ENCODE results near the gene KRT6C. TPM values are rescaled to one million over a fixed set of nuclear protein-coding genes. Genes with fewer than 3 reads are reported as not detected.

KRT6C gene
- total and polyA plus RNA-seq, 11 donors, result not detected

GRCh38 chr12:52433501-52434080, 40.0 kb downstream of the KRT6C start:
- Histone ChIP-seq H3K27ac (no peak overlapping the region), H3K4me3 (no peak overlapping the region), H3K27me3 (peaks cover 0 to 38% (median 0%) of the 10 kb centered on the region in 9 donors), H3K4me1 (no peaks in the 10 kb centered on the region), H3K36me3 (no peaks in the 10 kb centered on the region), H3K9me3 (no peaks in the 10 kb centered on the region)
- no peak for ATAC-seq
- TF ChIP-seq, protein P1, sequence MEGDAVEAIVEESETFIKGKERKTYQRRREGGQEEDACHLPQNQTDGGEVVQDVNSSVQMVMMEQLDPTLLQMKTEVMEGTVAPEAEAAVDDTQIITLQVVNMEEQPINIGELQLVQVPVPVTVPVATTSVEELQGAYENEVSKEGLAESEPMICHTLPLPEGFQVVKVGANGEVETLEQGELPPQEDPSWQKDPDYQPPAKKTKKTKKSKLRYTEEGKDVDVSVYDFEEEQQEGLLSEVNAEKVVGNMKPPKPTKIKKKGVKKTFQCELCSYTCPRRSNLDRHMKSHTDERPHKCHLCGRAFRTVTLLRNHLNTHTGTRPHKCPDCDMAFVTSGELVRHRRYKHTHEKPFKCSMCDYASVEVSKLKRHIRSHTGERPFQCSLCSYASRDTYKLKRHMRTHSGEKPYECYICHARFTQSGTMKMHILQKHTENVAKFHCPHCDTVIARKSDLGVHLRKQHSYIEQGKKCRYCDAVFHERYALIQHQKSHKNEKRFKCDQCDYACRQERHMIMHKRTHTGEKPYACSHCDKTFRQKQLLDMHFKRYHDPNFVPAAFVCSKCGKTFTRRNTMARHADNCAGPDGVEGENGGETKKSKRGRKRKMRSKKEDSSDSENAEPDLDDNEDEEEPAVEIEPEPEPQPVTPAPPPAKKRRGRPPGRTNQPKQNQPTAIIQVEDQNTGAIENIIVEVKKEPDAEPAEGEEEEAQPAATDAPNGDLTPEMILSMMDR (IDR thresholded peaks at IDR 0.05), result no peak
- no peak for TF ChIP-seq POLR2A (IDR thresholded peaks at IDR 0.05)
- DNase-seq, result no peak
- intact Hi-C loops (cut with DNase I), result no loop called here
- 87 to 93% (median 90%) methylated on average over 10 to 12 of the region's 12 CpGs for WGBS, 4 donors

GRCh38 chr12:52432559-52433207, 40.9 kb downstream of the KRT6C start:
- H3K27me3 ChIP-seq, result peaks cover 0 to 38% (median 0%) of the 10 kb centered on the region in 9 donors
- H3K36me3 ChIP-seq, result no peaks in the 10 kb centered on the region
- H3K27ac ChIP-seq, result no peak overlapping the region
- ATAC-seq, result no peak
- intact Hi-C loops (cut with DNase I), result no loop called here
- no peak overlapping the region for H3K4me3 ChIP-seq
- H3K4me1 ChIP-seq, result no peaks in the 10 kb centered on the region
- 75 to 93% (median 77%) methylated on average over 6 of the region's 6 CpGs for WGBS, 4 donors
- TF ChIP-seq POLR2A (IDR thresholded peaks at IDR 0.05), result no peak
- TF ChIP-seq, protein P1 (IDR thresholded peaks at IDR 0.05), result no peak
- DNase-seq, result no peak
- no peaks in the 10 kb centered on the region for H3K9me3 ChIP-seq

- WGBS, 4 donors, result 75 to 89% (median 84%) methylated on average over 9 to 10 of the region's 10 CpGs
- peaks cover 0 to 5% (median 0%) of the 10 kb centered on the region in 12 donors for H3K4me1 ChIP-seq
Measured at GRCh38 chr12:52428121-52428520, 45.5 kb downstream of the KRT6C start.

DNA sequence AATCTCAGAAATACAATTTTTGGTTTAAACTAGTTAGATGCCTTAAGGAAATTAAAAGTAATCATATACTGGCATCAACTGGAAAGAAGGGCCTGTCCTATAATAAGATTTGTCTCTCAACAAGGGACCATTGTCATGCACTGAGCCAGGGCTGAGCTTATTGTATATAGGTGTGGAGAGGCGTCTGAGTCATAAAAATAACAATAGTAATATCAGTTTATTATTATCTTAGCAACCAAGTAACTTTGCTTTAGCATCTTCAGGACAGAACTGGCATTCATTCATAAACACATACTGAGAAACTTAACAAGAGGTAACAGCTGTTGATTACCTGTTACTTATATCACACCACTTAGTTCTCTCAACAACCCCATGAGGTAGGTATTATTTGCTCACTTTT, 46.5 kb downstream of the KRT6C start:
- Histone ChIP-seq H3K27ac (no peak overlapping the region), H3K36me3 (no peaks in the 10 kb centered on the region), H3K4me1 (peaks cover 0 to 5% (median 0%) of the 10 kb centered on the region in 12 donors), H3K27me3 (peaks cover 0 to 17% (median 0%) of the 10 kb centered on the region in 9 donors), H3K4me3 (no peak overlapping the region), H3K9me3 (no peaks in the 10 kb centered on the region)
- TF ChIP-seq, protein P1 (IDR thresholded peaks at IDR 0.05), result no peak
- no peak for TF ChIP-seq POLR2A (IDR thresholded peaks at IDR 0.05)
- DNase-seq (no peak), ATAC-seq (no peak)
- 73 to 88% (median 81%) methylated on average over 1 of the region's 1 CpG for WGBS, 4 donors
- intact Hi-C loops (cut with DNase I), result no loop called here

More at GRCh38 chr12:52428121-52428520, 45.5 kb downstream of the KRT6C start:
- peaks cover 0 to 22% (median 0%) of the 10 kb centered on the region in 9 donors for H3K27me3 ChIP-seq
- no peak for DNase-seq
- ATAC-seq, result no peak
- TF ChIP-seq POLR2A (IDR thresholded peaks at IDR 0.05), result no peak
- TF ChIP-seq, protein P1 (IDR thresholded peaks at IDR 0.05), result no peak
- H3K27ac ChIP-seq, result no peak overlapping the region
- H3K36me3 ChIP-seq, result no peaks in the 10 kb centered on the region
- no peak overlapping the region for H3K4me3 ChIP-seq
- intact Hi-C loops (cut with DNase I), result no loop called here
- H3K9me3 ChIP-seq, result no peaks in the 10 kb centered on the region

Data from heart left ventricle (tissue), 16 donors.